ENCODE results near the gene TAC4.

DNA sequence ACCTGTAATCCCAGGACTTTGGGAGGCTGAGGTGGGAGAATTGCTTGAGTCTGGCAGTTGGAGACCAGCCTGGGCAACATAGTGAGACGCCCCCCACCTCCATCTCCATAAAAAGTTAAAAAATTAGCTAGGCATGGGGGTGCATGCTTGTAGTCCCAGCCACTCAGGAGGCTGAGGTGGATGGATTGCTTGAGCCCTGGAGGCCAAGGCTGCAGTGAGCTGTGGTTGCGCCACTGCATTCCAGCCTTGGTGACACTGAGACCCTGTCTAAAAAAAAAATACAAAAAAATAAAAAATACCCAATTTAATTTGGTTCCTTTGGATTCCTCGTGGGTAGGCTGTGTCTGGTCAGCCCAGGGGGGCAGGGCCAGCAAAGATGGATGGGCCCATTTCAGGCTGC is 26.1 kb upstream of the TAC4 start:
- TF ChIP-seq, protein P1, sequence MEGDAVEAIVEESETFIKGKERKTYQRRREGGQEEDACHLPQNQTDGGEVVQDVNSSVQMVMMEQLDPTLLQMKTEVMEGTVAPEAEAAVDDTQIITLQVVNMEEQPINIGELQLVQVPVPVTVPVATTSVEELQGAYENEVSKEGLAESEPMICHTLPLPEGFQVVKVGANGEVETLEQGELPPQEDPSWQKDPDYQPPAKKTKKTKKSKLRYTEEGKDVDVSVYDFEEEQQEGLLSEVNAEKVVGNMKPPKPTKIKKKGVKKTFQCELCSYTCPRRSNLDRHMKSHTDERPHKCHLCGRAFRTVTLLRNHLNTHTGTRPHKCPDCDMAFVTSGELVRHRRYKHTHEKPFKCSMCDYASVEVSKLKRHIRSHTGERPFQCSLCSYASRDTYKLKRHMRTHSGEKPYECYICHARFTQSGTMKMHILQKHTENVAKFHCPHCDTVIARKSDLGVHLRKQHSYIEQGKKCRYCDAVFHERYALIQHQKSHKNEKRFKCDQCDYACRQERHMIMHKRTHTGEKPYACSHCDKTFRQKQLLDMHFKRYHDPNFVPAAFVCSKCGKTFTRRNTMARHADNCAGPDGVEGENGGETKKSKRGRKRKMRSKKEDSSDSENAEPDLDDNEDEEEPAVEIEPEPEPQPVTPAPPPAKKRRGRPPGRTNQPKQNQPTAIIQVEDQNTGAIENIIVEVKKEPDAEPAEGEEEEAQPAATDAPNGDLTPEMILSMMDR (conservative IDR thresholded peaks at IDR 0.05; ENCODE audit: low read length), result no peak
- no peak for TF ChIP-seq EZH2phosphoT487 (IDR thresholded peaks at IDR 0.05; ENCODE audit: borderline replicate concordance, low read depth, low read length)
